GM12878 (cell line): ENCODE results near the gene CFAP97. TPM values are rescaled to one million over a fixed set of nuclear protein-coding genes. Genes with fewer than 3 reads are reported as not detected.

Experiments
- ESRRA ChIP-seq: IDR thresholded peaks from 2 replicates; pipeline ENCODE4 v1.6.1; 2012; ENCODE audit warnings: mild to moderate bottlenecking, low read length, improper control_type of control experiment
- ETV6 ChIP-seq, 2 experiments: fragments of 450-650 bp in 1 of 2; IDR thresholded peaks in 1 of 2; conservative IDR thresholded peaks in 1 of 2; 2 replicates each; pipeline ENCODE4 v1.6.1; 2014; ENCODE audit warnings: antibody characterized with exemption in 1 of 2, borderline replicate concordance in 1 of 2, low read depth in 1 of 2, mild to moderate bottlenecking in 1 of 2, moderate library complexity in 1 of 2
- JUND ChIP-seq: IDR thresholded peaks from 2 replicates; pipeline ENCODE4 v1.6.1; 2012; ENCODE audit warnings: low read depth, mild to moderate bottlenecking, low read length, improper control_type of control experiment, moderate library complexity
- MTA3 ChIP-seq: IDR thresholded peaks from 2 replicates; pipeline ENCODE4 v1.6.1; 2012; ENCODE audit warnings: low read length, inconsistent platforms, borderline replicate concordance
- NRF1 ChIP-seq: conservative IDR thresholded peaks from 2 replicates; pipeline ENCODE4 v1.6.1; 2011; ENCODE audit warnings: mild to moderate bottlenecking, low read depth, low read length, improper control_type of control experiment
- PAX8 ChIP-seq: fragments of 450-650 bp; IDR thresholded peaks from 2 replicates; pipeline ENCODE4 v1.6.1; 2017; ENCODE audit warnings: mild to moderate bottlenecking, moderate library complexity
- RUNX3 ChIP-seq: IDR thresholded peaks from 2 replicates; pipeline ENCODE4 v1.6.1; 2012; ENCODE audit warnings: low read length, inconsistent platforms
- SIX5 ChIP-seq: IDR thresholded peaks from 2 replicates; pipeline ENCODE4 v1.6.1; 2011; ENCODE audit warnings: mild to moderate bottlenecking, low read depth, low read length, moderate library complexity; ENCODE audit not compliant: severe bottlenecking
- TARDBP ChIP-seq: IDR thresholded peaks from 2 replicates; pipeline ENCODE4 v1.6.1; 2016; ENCODE audit warnings: borderline replicate concordance
- YY1 ChIP-seq: IDR thresholded peaks from 2 replicates; pipeline ENCODE4 v1.6.1; 2011; ENCODE audit warnings: low read depth, mild to moderate bottlenecking, low read length
- ZNF384 ChIP-seq: IDR thresholded peaks from 2 replicates; pipeline ENCODE4 v1.6.1; 2012; ENCODE audit warnings: low read depth, mild to moderate bottlenecking, low read length, improper control_type of control experiment, borderline replicate concordance
- polyA plus RNA-seq, 11 experiments: library from polyadenylated mRNA; depleted of rRNA in 4 of 11; unstranded in 6 of 11; stranded (reverse) in 5 of 11; fragments of >200 nt; fragmentation: Nextera tagmentation in 4 of 11; fragmentation: Illumina TruSeq in 1 of 11; extraction: Ambion mirVana in 4 of 11; extraction: Trizol in 1 of 11; gene quantifications; 1 replicate in 1 of 11; 2 replicates in 10 of 11; pipeline versions ENCODE4 v1.2.1 to v1.2.3, GENCODE V29; 2011 to 2016; ENCODE audit warnings: inconsistent platforms in 2 of 11, missing spikeins in 2 of 11, low read depth in 1 of 11
- total RNA-seq, 4 experiments: library from RNA; depleted of rRNA in 3 of 4; stranded (reverse); fragments of >200 nt in 3 of 4; fragmentation: Illumina TruSeq in 1 of 4; extraction: Trizol in 1 of 4; gene quantifications; 2 replicates each; pipeline versions ENCODE4 v1.2.1 to v1.2.3, GENCODE V29; 2013 to 2021
- TF ChIP-seq, protein P1 (sequence below): IDR thresholded peaks from 2 replicates; pipeline ENCODE4 v1.6.1; 2011; ENCODE audit warnings: borderline replicate concordance, low read depth, mild to moderate bottlenecking, moderate library complexity, mixed read lengths, low read length; ENCODE audit not compliant: insufficient read depth; ENCODE audit errors: extremely low read length
- TF ChIP-seq, protein P2 (sequence below), 3 experiments: IDR thresholded peaks in 2 of 3; conservative IDR thresholded peaks in 1 of 3; 2 replicates each; pipeline ENCODE4 v1.5.1; 2011; ENCODE audit warnings: low read depth in 3 of 3, low read length in 3 of 3, mild to moderate bottlenecking in 3 of 3, control low read depth in 2 of 3, moderate library complexity in 2 of 3, inconsistent platforms in 1 of 3, mixed read lengths in 1 of 3; ENCODE audit not compliant: control insufficient read depth in 2 of 3, insufficient read depth in 1 of 3; ENCODE audit errors: extremely low read depth in 1 of 3
- TF ChIP-seq, protein P3 (sequence below): fragments of 450-650 bp; IDR thresholded peaks from 2 replicates; pipeline ENCODE4 v1.6.1; 2018; ENCODE audit warnings: mild to moderate bottlenecking, low read depth, moderate library complexity; ENCODE audit not compliant: partially characterized antibody
- TF ChIP-seq, protein P4 (sequence below): fragments of 450-650 bp; IDR thresholded peaks from 2 replicates; pipeline ENCODE4 v1.6.1; 2017; ENCODE audit warnings: mild to moderate bottlenecking, moderate library complexity
- TF ChIP-seq, protein P5 (sequence below): fragments of 450-650 bp; IDR thresholded peaks from 2 replicates; pipeline ENCODE4 v1.6.1; 2017; ENCODE audit warnings: mild to moderate bottlenecking, moderate library complexity

Gene CFAP97
- total and polyA plus RNA-seq, 10 of the 15 experiments (the other 5 are each of a cell fraction or from before 2014, with no cell fraction given), result 26.4 to 62.7 (median 48.0) TPM

DNA sequence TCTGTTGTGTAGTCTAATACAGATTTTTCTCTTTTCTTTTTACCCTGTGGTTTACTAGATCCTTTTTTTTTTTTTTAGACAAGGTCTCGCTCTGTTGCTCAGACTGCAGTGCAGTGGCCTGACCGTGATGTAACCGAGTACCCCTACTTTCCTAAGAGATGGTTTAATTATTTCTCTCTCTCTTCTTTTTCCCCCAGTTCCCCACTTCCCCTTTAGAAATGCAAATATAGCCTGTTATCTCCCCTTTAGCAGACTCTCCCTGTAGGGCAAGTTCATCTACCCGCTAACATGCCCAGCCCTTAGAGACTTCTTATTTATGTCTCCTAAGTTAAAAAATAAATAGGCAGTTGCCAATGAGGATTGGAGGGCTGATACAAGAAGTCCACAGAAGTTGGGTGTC lies 10.1 kb upstream of the CFAP97 start (continued):
- TF ChIP-seq, protein P1, sequence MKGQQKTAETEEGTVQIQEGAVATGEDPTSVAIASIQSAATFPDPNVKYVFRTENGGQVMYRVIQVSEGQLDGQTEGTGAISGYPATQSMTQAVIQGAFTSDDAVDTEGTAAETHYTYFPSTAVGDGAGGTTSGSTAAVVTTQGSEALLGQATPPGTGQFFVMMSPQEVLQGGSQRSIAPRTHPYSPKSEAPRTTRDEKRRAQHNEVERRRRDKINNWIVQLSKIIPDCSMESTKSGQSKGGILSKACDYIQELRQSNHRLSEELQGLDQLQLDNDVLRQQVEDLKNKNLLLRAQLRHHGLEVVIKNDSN, result no peak
- TF ChIP-seq ZNF384 (peak; percentile 91), ESRRA (no peak), JUND (no peak), MTA3 (no peak; the same call in 1 of the 2 replicates), SIX5 (no peak), RUNX3 (peak; percentile 89), NRF1 (no peak), TARDBP (no peak), ETV6 (conservative IDR thresholded peaks at IDR 0.05 in 1 of 2, IDR thresholded peaks at IDR 0.05 in 1 of 2; ENCODE audit: borderline replicate concordance in 1 of 2, low read depth in 1 of 2) (no peak), PAX8 (0 out of 2 replicates have a peak, but pooled peaks have one; percentile 77), YY1 (no peak)
- TF ChIP-seq, protein P2, sequence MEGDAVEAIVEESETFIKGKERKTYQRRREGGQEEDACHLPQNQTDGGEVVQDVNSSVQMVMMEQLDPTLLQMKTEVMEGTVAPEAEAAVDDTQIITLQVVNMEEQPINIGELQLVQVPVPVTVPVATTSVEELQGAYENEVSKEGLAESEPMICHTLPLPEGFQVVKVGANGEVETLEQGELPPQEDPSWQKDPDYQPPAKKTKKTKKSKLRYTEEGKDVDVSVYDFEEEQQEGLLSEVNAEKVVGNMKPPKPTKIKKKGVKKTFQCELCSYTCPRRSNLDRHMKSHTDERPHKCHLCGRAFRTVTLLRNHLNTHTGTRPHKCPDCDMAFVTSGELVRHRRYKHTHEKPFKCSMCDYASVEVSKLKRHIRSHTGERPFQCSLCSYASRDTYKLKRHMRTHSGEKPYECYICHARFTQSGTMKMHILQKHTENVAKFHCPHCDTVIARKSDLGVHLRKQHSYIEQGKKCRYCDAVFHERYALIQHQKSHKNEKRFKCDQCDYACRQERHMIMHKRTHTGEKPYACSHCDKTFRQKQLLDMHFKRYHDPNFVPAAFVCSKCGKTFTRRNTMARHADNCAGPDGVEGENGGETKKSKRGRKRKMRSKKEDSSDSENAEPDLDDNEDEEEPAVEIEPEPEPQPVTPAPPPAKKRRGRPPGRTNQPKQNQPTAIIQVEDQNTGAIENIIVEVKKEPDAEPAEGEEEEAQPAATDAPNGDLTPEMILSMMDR (IDR thresholded peaks at IDR 0.05 in 2 of 3, conservative IDR thresholded peaks at IDR 0.05 in 1 of 3; ENCODE audit: control insufficient read depth in 2 of 3, extremely low read depth in 1 of 3, insufficient read depth in 1 of 3, low read depth in 3 of 3, low read length in 3 of 3), result no peak
- TF ChIP-seq, protein P3, sequence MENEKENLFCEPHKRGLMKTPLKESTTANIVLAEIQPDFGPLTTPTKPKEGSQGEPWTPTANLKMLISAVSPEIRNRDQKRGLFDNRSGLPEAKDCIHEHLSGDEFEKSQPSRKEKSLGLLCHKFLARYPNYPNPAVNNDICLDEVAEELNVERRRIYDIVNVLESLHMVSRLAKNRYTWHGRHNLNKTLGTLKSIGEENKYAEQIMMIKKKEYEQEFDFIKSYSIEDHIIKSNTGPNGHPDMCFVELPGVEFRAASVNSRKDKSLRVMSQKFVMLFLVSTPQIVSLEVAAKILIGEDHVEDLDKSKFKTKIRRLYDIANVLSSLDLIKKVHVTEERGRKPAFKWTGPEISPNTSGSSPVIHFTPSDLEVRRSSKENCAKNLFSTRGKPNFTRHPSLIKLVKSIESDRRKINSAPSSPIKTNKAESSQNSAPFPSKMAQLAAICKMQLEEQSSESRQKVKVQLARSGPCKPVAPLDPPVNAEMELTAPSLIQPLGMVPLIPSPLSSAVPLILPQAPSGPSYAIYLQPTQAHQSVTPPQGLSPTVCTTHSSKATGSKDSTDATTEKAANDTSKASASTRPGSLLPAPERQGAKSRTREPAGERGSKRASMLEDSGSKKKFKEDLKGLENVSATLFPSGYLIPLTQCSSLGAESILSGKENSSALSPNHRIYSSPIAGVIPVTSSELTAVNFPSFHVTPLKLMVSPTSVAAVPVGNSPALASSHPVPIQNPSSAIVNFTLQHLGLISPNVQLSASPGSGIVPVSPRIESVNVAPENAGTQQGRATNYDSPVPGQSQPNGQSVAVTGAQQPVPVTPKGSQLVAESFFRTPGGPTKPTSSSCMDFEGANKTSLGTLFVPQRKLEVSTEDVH, result no peak
- TF ChIP-seq, protein P4, sequence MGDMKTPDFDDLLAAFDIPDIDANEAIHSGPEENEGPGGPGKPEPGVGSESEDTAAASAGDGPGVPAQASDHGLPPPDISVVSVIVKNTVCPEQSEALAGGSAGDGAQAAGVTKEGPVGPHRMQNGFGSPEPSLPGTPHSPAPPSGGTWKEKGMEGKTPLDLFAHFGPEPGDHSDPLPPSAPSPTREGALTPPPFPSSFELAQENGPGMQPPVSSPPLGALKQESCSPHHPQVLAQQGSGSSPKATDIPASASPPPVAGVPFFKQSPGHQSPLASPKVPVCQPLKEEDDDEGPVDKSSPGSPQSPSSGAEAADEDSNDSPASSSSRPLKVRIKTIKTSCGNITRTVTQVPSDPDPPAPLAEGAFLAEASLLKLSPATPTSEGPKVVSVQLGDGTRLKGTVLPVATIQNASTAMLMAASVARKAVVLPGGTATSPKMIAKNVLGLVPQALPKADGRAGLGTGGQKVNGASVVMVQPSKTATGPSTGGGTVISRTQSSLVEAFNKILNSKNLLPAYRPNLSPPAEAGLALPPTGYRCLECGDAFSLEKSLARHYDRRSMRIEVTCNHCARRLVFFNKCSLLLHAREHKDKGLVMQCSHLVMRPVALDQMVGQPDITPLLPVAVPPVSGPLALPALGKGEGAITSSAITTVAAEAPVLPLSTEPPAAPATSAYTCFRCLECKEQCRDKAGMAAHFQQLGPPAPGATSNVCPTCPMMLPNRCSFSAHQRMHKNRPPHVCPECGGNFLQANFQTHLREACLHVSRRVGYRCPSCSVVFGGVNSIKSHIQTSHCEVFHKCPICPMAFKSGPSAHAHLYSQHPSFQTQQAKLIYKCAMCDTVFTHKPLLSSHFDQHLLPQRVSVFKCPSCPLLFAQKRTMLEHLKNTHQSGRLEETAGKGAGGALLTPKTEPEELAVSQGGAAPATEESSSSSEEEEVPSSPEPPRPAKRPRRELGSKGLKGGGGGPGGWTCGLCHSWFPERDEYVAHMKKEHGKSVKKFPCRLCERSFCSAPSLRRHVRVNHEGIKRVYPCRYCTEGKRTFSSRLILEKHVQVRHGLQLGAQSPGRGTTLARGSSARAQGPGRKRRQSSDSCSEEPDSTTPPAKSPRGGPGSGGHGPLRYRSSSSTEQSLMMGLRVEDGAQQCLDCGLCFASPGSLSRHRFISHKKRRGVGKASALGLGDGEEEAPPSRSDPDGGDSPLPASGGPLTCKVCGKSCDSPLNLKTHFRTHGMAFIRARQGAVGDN, result no peak
- TF ChIP-seq, protein P5, sequence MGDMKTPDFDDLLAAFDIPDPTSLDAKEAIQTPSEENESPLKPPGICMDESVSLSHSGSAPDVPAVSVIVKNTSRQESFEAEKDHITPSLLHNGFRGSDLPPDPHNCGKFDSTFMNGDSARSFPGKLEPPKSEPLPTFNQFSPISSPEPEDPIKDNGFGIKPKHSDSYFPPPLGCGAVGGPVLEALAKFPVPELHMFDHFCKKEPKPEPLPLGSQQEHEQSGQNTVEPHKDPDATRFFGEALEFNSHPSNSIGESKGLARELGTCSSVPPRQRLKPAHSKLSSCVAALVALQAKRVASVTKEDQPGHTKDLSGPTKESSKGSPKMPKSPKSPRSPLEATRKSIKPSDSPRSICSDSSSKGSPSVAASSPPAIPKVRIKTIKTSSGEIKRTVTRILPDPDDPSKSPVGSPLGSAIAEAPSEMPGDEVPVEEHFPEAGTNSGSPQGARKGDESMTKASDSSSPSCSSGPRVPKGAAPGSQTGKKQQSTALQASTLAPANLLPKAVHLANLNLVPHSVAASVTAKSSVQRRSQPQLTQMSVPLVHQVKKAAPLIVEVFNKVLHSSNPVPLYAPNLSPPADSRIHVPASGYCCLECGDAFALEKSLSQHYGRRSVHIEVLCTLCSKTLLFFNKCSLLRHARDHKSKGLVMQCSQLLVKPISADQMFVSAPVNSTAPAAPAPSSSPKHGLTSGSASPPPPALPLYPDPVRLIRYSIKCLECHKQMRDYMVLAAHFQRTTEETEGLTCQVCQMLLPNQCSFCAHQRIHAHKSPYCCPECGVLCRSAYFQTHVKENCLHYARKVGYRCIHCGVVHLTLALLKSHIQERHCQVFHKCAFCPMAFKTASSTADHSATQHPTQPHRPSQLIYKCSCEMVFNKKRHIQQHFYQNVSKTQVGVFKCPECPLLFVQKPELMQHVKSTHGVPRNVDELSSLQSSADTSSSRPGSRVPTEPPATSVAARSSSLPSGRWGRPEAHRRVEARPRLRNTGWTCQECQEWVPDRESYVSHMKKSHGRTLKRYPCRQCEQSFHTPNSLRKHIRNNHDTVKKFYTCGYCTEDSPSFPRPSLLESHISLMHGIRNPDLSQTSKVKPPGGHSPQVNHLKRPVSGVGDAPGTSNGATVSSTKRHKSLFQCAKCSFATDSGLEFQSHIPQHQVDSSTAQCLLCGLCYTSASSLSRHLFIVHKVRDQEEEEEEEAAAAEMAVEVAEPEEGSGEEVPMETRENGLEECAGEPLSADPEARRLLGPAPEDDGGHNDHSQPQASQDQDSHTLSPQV, result no peak
